ENCODE measurements around the gene STMND1. TPM values are rescaled to one million over a fixed set of nuclear protein-coding genes. Genes with fewer than 3 reads are reported as not detected.

Gene STMND1
- total RNA-seq, 2 donors from 2014 or later: 0.18 TPM; not detected in 1

GRCh38 chr6:17107863-17108262 is 6.0 kb downstream of the STMND1 start:
- H3K36me3 Mint-ChIP-seq (ENCODE audit: low read depth): no peaks in the 10 kb centered on the region
- Histone ChIP-seq H3K9ac (ENCODE audit: extremely low read depth, low read length, poor library complexity, severe bottlenecking) (no peak overlapping the region), H3K9me3 (ENCODE audit: control insufficient read depth, low read length) (no peaks in the 10 kb centered on the region), H3K4me1 (ENCODE audit: control insufficient read depth, insufficient read depth, low read length) (no peaks in the 10 kb centered on the region), H3K36me3 (ENCODE audit: control insufficient read depth, insufficient read depth, low read length) (no peaks in the 10 kb centered on the region), H3K27ac (ENCODE audit: low read depth, low read length) (no peak overlapping the region), H3K4me3 (ENCODE audit: low read length) (no peak overlapping the region), H3K27me3 (ENCODE audit: control insufficient read depth, insufficient read depth, low read length, poor library complexity, severe bottlenecking) (peaks cover 5% of the 10 kb centered on the region)
- TF ChIP-seq, protein P1, sequence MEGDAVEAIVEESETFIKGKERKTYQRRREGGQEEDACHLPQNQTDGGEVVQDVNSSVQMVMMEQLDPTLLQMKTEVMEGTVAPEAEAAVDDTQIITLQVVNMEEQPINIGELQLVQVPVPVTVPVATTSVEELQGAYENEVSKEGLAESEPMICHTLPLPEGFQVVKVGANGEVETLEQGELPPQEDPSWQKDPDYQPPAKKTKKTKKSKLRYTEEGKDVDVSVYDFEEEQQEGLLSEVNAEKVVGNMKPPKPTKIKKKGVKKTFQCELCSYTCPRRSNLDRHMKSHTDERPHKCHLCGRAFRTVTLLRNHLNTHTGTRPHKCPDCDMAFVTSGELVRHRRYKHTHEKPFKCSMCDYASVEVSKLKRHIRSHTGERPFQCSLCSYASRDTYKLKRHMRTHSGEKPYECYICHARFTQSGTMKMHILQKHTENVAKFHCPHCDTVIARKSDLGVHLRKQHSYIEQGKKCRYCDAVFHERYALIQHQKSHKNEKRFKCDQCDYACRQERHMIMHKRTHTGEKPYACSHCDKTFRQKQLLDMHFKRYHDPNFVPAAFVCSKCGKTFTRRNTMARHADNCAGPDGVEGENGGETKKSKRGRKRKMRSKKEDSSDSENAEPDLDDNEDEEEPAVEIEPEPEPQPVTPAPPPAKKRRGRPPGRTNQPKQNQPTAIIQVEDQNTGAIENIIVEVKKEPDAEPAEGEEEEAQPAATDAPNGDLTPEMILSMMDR (conservative IDR thresholded peaks at IDR 0.05): no peak
- H3K27ac Mint-ChIP-seq: no peak overlapping the region
- peaks cover 2% of the 10 kb centered on the region for H3K9me3 Mint-ChIP-seq
- no peak for DNase-seq
- peaks cover 11% of the 10 kb centered on the region for H3K27me3 Mint-ChIP-seq (ENCODE audit: insufficient read depth)
- H3K4me3 Mint-ChIP-seq: no peak overlapping the region
- no peaks in the 10 kb centered on the region for H3K4me1 Mint-ChIP-seq

GRCh38 chr6:17115251-17116116 is 13.6 kb downstream of the STMND1 start:
- Mint-ChIP-seq H3K4me1 (no peaks in the 10 kb centered on the region), H3K9me3 (peaks cover 3% of the 10 kb centered on the region), H3K4me3 (no peak overlapping the region), H3K27ac (no peak overlapping the region), H3K36me3 (ENCODE audit: low read depth) (no peaks in the 10 kb centered on the region), H3K27me3 (ENCODE audit: insufficient read depth) (no peaks in the 10 kb centered on the region)
- H3K27me3 ChIP-seq (ENCODE audit: control insufficient read depth, insufficient read depth, low read length, poor library complexity, severe bottlenecking): no peaks in the 10 kb centered on the region
- no peak overlapping the region for H3K27ac ChIP-seq (ENCODE audit: low read depth, low read length)
- DNase-seq: no peak
- H3K36me3 ChIP-seq (ENCODE audit: control insufficient read depth, insufficient read depth, low read length): no peaks in the 10 kb centered on the region
- no peak overlapping the region for H3K9ac ChIP-seq (ENCODE audit: extremely low read depth, low read length, poor library complexity, severe bottlenecking)
- TF ChIP-seq, protein P1 (conservative IDR thresholded peaks at IDR 0.05): no peak
- no peaks in the 10 kb centered on the region for H3K9me3 ChIP-seq (ENCODE audit: control insufficient read depth, low read length)
- no peaks in the 10 kb centered on the region for H3K4me1 ChIP-seq (ENCODE audit: control insufficient read depth, insufficient read depth, low read length)
- H3K4me3 ChIP-seq (ENCODE audit: low read length): no peak overlapping the region
- WGBS, 2 experiments (ENCODE audit: insufficient coverage in 1 of 2, insufficient read length in 1 of 2): 94 to 100% methylated on average over 1 to 5 of the region's 5 CpGs

- Histone ChIP-seq H3K9me3 (ENCODE audit: control insufficient read depth, low read length) (no peaks in the 10 kb centered on the region), H3K27ac (ENCODE audit: low read depth, low read length) (no peak overlapping the region), H3K27me3 (ENCODE audit: control insufficient read depth, insufficient read depth, low read length, poor library complexity, severe bottlenecking) (no peaks in the 10 kb centered on the region), H3K36me3 (ENCODE audit: control insufficient read depth, insufficient read depth, low read length) (no peaks in the 10 kb centered on the region), H3K4me3 (ENCODE audit: low read length) (no peak overlapping the region), H3K4me1 (ENCODE audit: control insufficient read depth, insufficient read depth, low read length) (no peaks in the 10 kb centered on the region), H3K9ac (ENCODE audit: extremely low read depth, low read length, poor library complexity, severe bottlenecking) (no peak overlapping the region)
- no peak overlapping the region for H3K4me3 Mint-ChIP-seq
- no peaks in the 10 kb centered on the region for H3K27me3 Mint-ChIP-seq (ENCODE audit: insufficient read depth)
- H3K9me3 Mint-ChIP-seq: peaks cover 3% of the 10 kb centered on the region
- no peak overlapping the region for H3K27ac Mint-ChIP-seq
- TF ChIP-seq, protein P1 (conservative IDR thresholded peaks at IDR 0.05): no peak
- 91 to 95% methylated on average over 2 of the region's 2 CpGs for WGBS, 2 experiments (ENCODE audit: insufficient coverage in 1 of 2, insufficient read length in 1 of 2)
- no peaks in the 10 kb centered on the region for H3K4me1 Mint-ChIP-seq
- no peak for DNase-seq
- no peaks in the 10 kb centered on the region for H3K36me3 Mint-ChIP-seq (ENCODE audit: low read depth)
These were observed 14.2 kb downstream of the STMND1 start for GRCh38 chr6:17116117-17116440.
